Fibroblast of skin of right quadriceps (primary cell): ENCODE results near the gene TPGS1.

Experiments used
- DNase-seq: peaks from one replicate; pipeline ENCODE4 v3.0.0-alpha.2; 2013

Gene TPGS1, protein sequence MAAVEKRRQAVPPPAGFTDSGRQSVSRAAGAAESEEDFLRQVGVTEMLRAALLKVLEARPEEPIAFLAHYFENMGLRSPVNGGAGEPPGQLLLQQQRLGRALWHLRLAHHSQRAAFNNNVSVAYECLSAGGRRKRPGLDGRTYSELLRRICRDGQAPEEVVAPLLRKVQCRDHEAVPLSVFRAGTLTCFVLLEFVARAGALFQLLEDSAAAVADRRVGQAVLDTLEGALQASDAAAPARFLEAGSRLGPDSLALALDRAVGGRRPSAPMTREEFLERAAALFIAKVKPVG

DNA sequence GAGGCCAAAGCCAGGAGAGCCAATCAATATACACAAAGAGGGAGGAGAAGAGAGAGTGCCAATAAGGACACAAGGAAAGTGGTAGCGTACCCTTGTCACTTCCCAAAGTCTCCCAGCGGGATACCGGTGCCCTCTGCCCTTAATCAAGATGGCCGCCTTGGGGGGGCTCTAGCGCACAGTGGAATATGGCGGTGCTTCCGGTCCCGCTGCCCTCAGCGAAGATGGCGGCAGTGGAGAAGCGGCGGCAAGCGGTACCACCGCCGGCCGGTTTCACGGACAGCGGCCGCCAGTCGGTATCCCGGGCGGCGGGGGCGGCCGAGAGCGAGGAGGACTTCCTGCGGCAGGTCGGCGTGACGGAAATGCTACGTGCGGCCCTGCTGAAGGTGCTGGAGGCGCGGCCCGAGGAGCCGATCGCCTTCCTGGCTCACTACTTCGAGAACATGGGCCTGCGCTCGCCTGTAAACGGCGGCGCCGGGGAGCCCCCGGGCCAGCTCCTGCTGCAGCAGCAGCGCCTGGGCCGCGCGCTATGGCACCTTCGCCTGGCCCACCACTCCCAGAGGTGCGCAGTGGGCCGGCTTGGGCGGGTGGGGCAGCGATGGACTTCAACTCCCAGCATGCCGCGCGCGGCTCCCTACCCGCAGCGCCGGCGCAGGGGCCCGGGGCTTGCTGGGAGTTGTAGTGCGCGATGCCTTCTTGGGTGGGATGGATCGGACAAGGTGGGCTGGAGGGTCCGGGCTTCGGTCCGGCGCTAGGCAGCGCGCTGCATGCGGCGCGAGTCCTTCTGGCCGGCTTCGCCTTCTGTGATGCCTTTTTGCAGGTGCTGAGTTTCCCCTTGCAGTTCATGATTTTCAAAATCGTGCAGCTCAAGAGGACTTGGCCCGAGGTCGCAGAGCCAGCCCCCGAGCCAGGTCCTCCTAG is at the start of gene TPGS1:
Gene TPGS1, plus strand, starts transcription at position 212 of the 918 bp plus-strand sequence. Its CDS starts 10 bp downstream, at position 222.
- DNase-seq, result peak; percentile 75

DNA sequence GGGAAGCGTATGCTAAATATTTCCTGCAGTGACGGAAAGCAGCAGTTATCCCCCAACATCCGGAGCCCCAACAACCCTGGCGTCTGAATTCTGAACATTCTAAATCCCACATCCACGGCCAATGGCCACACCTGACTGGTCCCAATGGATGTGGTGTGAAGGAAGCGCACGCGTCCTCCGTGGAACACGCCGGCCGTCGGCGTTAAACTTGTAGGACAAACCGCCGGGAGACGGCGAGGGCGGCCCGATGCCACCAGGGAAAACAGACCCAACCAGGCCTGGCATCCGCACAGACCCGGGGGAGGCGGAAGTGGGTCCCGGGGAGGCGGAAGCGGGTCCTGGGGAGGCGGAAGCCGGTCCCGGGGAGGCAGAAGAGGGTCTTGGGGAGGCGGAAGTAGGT is 49.7 kb upstream of the TPGS1 start:
- no peak for DNase-seq

- DNase-seq, result no peak
Observed at GRCh38 chr19:458091-459042, 48.9 kb upstream of the TPGS1 start.

DNA sequence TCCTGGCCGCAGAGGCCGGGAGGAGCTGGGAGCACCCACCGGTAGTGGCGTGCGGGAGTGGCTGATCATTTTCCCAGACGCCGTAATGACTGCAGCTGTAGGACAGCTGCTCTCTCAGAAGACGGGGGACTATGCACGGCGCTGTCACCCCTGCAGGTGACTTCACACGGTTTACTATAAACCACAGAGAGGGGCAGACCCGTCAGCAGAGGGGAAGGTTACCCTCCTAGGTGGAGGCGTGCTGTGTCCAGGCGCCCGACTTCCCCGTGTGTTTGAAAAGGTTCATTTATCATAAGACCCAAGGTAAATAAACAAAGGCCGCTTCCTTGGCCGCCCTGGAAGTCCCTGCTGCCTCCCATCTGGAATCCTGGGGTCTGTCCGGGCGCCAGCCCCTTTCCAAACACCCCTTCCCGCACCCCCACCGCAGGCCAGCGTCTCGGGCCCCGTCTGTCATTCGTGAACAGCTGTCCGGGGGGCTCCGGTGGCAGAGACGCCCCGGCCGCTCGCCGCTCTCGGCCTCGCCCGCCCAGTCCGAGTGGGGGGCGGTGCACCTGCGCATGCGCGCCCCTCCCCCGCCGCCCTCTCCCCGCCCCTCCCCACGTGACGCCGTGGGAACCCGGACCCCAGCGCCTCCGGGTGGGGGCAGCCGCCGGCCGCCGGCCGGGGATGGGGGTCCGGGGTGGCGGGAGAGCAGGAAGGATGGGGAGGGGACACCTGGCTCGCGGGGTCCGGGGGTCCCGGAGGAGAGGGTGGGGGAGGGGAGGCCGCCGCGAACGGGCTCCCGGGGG is 47.4 kb upstream of the TPGS1 start:
- DNase-seq, result no peak

- no peak for DNase-seq
Observed at GRCh38 chr19:460877-461720, 46.2 kb upstream of the TPGS1 start, which contains the start of gene SHC2. TSS of gene SHC2 (minus strand) at chr19:461033. CDS start at chr19:460996, 37 bp downstream.

DNA sequence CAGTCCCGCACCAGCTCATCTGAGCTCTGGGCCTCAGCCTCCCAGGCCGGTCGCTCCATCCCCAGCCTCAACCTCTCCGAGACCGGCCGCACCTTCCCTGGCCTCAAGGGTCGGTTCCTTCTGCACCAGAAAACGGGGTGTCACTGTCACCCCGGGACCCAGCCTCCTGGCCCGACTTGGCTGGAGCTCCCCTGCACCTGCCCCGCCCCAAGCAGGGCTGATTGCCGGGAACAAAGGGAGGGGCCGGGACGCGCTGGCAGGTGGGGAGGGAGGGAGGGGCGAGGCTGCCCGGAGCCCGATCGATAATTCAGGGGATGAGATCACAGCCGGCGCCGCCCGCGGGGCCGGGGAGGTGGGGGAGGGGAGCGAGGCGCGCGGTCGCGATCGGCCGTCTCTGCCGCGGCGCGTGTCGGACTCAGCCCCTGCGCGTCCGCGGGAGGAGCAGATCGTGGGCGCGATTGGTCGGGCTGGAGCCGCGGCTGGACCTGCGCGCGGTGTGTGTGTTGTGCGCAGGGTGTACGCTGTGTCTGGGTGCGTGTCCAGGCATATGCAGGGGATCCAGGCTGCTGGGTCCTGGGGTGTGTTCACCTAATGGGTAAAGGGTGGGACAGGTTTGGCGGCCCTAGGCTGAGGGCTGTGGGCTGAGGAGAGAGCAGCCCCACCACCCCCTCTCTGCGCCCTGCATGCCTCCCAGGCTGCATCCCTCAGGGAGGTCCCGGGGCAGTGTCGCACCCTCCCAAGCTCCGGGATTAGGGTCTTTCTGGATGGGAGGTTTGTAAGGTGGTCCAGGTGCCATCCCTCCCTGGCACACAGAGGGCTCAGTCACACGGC is 45.4 kb upstream of the TPGS1 start:
- DNase-seq, result no peak

- DNase-seq, result no peak
Observed at GRCh38 chr19:463483-464207, 43.7 kb upstream of the TPGS1 start.

GRCh38 chr19:464208-464545 is 43.1 kb upstream of the TPGS1 start:
- no peak for DNase-seq

- no peak for DNase-seq
Observed at GRCh38 chr19:465056-465816, 42.1 kb upstream of the TPGS1 start.

DNA sequence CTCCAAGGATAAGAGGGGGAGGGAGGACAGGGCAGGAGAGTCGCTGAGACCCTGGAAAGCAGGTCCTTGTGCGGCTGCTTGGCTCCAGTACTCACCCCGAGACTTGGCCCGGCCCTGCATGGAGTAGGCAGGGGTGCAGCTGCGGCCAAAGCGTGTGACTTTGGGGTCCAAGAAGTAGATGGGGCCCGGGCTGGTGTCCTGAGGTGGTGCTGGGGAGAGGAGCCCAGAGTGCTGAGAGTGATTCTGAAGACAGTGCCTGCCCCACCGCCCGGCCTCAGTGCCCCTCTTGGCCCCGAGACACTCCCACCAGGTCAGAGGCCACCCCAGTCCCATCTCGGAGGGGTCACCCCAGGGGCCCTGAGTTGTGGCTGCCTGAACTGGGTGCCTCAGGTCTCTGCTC is 39.7 kb upstream of the TPGS1 start:
- DNase-seq, result no peak

DNA sequence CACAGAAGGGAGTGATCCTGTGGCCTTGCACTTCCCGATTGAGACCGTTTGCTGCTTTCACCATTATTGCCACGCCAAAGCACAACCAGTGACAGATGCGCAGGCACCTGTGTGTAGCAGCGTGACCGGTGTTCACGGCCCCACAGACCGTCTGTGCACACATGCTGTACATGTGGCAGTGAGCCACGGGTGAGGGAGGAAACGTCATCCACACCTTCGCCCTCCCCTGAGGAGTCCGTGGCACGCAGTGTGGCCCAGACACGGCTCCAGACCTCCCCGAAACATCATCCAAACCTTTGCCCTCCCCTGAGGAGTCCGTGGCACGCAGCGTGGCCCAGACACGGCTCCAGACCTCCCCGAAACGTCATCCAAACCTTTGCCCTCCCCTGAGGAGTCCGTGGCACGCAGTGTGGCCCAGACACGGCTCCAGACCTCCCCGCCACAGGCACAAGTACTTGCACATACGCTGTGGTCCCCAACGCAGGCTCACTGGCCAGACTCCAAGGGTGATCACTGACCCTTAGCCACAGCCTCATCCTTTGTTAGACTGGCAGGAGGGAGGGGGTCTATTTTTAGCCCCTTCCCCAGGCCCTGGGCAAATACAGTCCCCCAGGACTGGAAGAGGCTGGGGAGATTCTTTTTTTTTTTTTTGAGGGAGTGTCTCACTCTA is 38.6 kb upstream of the TPGS1 start:
- no peak for DNase-seq

DNA sequence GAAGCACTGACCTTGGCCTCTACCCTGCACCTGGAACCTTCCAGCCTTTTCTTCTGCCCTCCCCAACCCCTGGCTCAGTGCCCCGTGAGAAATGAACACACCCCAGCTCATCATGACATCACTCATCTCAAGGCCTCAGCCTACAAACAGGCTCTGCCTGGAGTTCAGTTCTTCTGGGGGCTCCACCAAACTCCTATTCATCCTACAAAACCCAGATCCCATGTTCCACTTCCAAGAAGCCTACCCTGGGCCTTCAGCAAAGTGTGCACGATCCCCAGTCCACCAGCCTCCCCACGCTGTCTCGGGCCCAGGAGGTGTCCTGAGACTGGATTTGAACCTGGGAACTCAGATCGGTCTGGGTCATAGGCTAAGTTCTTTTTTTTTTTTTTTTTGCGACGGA is 37.5 kb upstream of the TPGS1 start:
- no peak for DNase-seq

DNA sequence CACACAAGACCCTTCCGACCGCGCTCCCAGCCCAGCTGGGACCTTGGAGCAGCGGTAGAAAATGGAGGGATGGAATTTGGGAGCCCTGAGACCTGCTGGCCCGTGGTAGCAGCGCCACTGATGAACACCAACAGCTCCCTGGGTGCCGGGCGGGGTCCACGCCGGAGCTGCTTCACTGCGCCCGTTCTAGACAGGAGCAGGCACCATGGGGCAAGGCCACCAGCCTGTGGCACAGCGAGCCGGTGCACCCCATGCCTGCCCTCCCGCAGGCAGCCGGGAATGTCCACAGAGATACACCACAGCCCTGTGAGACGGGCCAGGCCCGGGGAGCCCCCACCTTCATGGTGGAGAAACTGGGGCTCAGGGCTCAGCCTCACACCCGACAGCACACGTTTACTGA is 36.6 kb upstream of the TPGS1 start:
- no peak for DNase-seq

GRCh38 chr19:472005-472858 is 35.1 kb upstream of the TPGS1 start:
- no peak for DNase-seq

- DNase-seq, result no peak
Observed at GRCh38 chr19:474126-475078, 32.9 kb upstream of the TPGS1 start.

- no peak for DNase-seq
Observed at GRCh38 chr19:475360-475759, 31.9 kb upstream of the TPGS1 start.
